HG03066 (cell line): ENCODE data around the gene MGST3.
"Not testable (repeated sequence)": the region's sequence is repeated elsewhere in the genome, so short reads cannot be mapped to it uniquely, and the experiment has no call there.

Experiments
- ATAC-seq: cut with Tn5 transposase; IDR thresholded peaks from one replicate; pipeline ENCODE4 v1.9.1; 2021; ENCODE audit warnings: low read depth; ENCODE audit not compliant: unreplicated experiment

MGST3 gene

DNA sequence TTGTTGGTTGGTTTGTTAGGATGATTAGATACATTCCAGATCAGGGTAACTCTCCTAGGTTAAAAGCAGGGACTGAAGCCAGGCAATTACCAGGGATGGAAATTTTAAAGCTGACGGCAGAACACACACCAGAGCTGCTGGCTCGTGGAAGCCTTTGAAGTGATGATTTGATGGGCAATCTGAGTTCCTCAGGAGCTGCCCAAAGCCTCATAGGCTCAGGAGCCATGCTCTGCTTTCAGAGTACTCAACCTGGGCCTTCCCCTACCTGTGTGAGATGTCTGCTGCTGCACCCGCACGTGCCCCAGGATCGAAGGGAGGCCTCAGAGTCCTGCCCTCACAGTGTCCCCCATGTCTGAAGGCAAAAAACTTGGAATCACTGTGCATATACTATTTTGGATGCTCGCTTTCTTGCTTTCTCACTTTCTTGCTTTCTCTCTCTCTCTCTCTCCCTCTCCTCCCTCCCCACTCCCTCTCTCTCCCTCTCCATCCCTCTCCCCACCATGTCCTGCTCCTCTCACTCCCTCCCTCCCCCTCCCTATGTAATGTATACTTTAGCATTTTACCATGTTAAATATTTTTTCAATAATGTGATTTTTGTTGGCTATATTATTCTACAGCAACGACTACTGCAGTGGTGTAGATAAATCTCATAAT, 18.0 kb downstream of the MGST3 start:
- ATAC-seq, result no peak

DNA sequence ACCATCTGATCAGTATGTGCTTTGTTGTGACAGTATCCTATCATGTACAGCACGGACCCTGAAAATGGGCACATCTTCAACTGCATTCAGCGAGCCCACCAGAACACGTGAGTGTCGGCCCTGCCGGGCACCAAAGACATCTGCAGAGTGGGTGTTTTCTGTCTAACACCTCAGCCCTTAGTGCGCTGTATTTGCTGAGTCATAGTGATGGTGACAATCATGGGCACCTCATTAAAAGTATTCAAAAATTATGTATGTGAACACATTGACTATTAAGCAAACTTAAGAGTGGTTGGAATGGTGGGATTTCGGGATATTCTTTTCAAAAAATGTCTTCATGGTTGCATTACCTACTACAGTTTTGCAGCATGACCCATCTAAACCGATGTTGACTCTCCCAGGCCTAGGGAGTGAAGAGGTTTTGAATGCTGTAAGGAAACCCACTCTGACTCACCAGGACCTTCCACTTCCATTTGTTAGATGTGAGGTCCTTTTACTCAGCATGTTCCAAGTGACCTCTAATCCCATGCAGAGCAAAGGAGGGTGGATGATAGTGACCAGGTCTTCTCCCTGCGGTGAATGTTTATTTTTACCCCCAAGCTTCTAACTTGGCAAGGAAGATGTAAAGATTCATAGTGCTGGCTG, 20.1 kb downstream of the MGST3 start:
- ATAC-seq, result no peak

DNA sequence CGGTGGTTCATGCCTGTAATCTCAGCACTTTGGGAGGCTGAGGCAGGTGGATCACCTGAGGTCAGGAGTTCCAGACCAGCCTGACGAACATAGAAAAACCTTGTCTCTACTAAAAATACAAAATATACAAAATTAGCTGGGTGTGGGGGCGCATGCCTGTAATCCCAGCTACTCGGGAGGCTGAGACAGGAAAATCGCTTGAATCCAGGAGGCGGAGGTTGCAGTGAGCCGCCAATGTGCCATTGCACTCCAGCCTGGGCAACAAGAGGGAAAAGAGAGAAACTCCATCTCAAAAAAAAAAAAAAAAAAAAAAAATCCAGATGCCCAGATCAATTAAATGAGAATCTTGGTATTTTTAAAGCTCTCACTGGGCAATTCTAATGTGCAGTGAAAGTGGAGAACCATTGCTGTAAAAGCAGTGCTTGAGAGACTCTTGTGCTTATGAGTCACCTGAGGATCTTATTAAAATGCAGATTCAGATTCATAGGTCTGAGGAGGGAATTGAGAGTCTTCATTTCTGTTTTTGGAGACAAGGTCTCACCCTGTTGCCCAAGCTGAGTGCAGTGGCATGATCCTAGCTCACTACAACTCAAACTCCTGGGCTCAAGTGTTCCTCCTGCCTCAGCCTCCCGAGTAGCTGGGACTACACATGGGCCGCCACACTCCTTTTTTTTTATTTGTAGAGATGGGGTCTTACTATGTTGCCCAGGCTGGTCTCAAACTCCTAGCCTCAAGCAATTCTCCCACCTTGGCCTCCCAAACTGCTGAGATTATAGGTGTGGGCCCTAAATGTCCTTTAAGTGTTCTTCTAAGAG, 27.9 kb downstream of the MGST3 start:
- ATAC-seq, result not testable (repeated sequence)

GRCh38 chr1:165659581-165659895, 28.5 kb downstream of the MGST3 start:
- ATAC-seq, result no peak

DNA sequence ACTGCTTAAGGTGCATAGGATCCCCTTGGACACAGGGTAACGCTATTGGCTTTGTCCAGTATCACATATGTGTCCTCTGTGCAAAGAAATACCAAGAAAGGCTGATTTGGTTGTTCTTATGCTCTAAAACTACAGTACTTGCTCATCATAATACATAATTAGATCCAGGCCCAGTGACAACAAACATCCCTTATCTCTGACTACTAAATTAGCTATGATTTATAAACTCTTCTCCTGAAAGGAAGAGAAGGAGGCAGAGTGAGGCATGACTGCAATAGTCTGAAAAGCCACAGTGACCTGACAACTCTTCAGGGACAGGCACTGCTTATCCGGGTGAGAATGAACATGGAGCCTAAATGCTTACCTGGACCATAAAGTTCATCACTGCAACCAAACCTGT, 30.7 kb downstream of the MGST3 start:
- ATAC-seq, result no peak

DNA sequence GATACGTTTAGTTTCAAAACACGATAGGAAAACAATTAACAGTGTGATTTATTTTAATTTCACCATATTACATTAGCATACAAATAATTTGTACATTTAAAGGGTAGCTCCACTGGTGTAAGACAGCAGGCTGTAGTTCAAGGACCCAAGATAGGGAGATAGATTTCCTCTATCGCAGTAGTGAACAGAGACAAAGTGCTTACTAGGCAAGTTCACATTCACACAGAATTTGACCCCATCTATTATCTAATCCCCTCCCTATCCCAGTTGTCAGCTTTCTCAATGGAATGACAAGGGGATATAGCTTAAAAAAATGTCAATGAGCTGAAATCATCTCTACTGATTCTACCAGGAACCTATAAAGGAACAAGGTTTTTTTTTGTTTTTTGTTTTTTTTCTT, 31.2 kb downstream of the MGST3 start:
- no peak for ATAC-seq

GRCh38 chr1:165666152-165666825, 35.3 kb downstream of the MGST3 start:
- ATAC-seq, result no peak

DNA sequence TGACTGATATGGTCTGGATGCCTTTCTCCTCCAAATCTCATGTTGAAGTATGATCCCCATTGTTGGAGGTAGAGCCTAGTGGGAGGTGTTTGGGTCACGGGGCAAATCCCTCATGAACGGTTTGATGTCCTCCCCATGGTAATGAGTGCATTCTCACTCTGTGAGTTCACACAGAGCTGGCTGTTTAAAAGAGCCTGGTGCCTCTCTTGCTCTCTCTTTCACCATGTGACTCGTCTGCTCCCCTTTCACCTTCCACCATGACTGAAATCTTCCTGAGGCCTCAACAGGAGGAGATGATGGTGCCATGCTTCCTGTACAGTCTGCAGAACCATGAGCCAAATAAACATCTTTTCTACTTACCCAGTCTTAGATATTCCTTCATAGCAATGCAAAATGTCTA, 37.1 kb downstream of the MGST3 start:
- no peak for ATAC-seq

DNA sequence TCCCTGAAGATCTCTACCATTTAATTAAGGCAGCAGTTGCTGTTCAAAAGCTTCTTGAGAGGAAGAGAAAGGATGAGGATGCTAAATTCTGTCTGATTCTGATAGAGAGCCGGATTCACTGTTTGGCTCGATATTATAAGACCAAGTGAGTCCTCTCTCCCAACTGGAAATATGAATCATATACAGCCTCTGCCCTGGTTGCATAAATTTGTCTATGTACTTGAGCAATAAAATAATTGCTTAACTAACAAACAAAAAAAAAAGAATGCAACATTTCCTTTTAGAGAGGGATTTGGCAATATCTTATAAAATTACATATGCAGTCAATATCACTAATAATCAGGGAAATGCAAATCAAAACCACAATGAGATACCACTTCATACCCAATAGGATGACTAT, 40.5 kb downstream of the MGST3 start:
- ATAC-seq, result no peak

GRCh38 chr1:165674599-165674998, 43.6 kb downstream of the MGST3 start:
- no peak for ATAC-seq

GRCh38 chr1:165675794-165676193, 44.8 kb downstream of the MGST3 start:
- no peak for ATAC-seq

DNA sequence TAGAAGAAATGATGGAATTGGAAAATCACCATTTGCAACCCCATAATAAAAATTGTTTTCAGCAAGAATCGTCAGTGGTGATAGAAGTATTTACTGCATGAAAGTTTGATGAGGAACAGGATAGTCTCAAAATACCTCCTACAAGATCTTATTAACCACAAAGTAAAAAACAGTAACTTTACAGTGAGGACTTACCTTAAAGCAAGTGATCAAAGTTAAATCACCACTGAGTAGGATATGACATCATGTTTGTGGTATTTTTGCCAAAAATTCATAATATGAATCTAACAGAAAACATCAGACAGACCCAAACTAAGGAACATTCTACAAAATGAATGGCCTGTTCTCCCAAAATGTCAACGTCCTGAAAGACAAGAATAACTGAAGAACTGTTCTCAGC, 47.5 kb downstream of the MGST3 start:
- ATAC-seq, result no peak

- no peak for ATAC-seq
Observed at GRCh38 chr1:165679282-165680036, 48.4 kb downstream of the MGST3 start.

DNA sequence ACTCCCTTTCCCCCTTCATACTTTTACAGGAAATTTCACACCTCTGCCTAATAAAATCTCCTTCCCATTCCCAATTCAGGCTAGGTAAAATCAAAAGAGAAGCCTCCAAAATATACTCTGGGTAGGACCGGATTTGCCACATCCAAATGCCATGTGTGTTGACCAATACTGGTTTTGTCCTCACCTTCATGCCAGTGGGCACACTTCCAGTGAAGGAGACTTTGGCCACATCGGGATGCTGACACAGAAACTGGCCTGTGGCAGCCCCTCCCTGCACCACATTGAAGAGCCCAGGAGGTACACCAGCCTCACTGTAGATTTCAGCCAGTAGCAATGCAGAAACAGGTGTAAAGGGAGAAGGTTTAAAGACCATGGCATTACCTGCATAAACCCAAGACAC, 49.3 kb downstream of the MGST3 start:
- ATAC-seq, result no peak

GRCh38 chr1:165680773-165681172, 49.7 kb downstream of the MGST3 start:
- ATAC-seq, result not testable (repeated sequence)

- ATAC-seq, result no peak
Observed at GRCh38 chr1:165683848-165684485, 52.9 kb downstream of the MGST3 start.

DNA sequence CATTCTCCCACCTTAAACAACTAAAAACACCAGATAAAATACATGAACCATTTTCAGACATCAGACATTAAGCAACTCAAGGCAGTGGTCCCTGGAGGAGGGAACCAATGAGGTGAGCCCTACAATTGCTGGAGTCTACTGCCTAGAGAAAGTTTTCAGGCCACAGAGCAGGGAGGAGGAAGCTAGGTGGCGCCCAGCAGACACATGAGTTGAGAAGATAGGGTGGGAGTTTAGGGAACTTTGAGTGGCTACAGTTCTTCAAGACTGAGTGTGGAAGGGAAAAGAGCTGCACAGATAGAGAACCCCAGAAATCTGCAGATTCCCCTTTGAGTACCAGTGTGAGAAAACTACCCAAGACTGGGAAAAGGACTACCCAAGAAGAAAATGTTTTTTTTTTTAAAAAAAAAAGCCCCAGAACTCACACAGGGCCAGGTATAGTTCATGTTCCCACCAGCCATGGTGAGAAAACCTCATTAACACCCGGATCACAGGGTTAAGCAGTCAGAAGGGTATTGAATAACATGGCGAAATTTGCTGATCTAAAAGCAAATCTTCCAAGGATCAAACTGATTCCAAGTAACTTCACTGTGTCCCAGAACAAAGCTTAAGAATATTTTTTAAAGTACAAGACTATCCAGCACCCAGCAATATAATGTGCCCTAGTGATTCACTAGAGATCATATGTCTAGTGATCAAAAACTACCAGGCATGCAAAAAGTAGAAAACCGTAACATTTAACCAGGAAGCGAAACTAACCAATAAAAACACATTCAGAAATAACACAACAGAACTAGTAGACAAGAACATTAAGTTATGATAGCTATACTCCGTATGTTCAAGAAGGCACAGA, 55.3 kb downstream of the MGST3 start:
- no peak for ATAC-seq

DNA sequence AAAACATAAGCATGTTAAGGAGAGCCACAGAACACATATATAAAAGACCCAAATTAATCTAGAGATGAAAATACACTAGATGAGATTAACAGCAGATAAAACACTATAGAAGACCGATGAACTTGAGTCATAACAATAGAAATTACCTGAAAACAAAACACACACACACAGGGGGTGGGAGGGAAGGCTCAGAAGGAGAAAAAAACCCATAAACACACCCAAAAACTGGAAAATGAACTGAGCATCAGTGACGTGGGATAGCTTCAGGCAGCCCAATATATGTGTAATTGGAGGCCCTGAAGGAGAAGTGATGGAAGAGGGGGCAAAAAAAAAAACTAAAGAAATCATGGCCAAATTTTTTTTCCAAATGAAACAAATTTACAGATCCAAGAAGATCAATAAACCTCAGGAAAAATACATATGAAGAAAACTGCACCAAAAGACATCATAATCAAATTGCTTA, 56.0 kb downstream of the MGST3 start:
- no peak for ATAC-seq

DNA sequence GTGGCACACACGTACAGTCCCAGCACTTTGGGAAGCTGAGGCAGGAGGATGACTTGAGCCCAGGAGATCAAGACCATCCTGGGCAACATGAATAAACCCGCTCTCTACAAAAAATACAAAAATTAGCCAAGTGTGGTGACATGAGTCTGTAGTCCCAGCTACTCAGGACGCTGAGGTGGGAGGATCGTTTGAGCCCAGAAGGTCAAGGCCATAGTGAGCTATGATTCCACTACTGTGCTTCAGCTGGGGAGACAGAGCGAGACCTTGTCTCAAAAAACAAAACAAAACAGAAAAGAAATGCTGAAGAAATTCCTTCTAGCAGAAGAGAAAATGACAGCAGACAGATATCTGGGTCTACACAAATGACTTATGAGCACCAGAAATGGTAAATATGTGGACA, 57.0 kb downstream of the MGST3 start:
- no peak for ATAC-seq
